K562 treated with DMSO at 1 percent for 12 hours (cell line): ENCODE results near the gene ARID1A. TPM values are rescaled to one million over a fixed set of nuclear protein-coding genes. Genes with fewer than 3 reads are reported as not detected.

Source experiments
- total RNA-seq: library from RNA; unstranded; fragments of 300-600 nt; gene quantifications from 2 replicates; pipeline ENCODE4 v1.2.3, GENCODE V29; 2022; ENCODE audit not compliant: insufficient read depth

ARID1A gene
- total RNA-seq: 17.2 and 64.1 TPM in 2 replicates

DNA sequence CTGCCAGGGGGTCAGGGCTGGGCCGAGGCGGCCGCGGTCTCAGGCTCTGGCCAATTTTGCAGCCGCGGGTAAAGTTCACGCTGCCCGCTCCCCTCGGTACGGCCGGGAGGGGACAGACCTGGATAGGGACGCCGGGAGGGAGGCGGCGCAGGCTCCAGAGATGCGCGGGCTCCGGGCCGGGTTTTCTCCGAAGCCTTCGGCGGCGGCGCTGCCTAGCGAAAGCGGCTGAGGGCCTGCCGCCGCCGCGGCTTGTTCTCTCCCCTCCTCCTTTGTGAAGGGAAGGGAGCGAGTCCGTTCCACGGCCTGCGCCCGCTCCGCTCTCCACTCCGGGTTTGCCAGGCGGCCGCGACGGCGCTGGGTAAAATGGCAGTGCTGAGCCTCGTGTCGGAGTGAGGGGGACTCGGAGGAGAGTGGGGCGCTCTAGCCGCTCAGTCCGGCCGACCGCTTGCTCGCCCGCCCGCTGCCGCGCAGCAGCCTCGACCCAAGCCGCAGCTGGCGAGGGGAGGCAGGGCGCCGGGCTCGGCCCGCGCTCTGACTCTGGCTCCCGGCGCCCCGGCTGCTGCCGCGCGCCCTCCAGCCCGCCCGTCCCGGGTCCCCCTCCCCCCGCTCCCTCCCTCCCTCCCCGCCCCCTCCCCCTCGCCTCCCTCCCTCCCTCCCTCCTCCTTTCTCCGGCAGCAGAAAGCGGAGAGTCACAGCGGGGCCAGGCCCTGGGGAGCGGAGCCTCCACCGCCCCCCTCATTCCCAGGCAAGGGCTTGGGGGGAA is at the start of gene ARID1A:
Gene ARID1A, plus strand, starts transcription at position 660 of the 763 bp plus-strand sequence. CDS start 389 bp downstream, outside the sequence.

DNA sequence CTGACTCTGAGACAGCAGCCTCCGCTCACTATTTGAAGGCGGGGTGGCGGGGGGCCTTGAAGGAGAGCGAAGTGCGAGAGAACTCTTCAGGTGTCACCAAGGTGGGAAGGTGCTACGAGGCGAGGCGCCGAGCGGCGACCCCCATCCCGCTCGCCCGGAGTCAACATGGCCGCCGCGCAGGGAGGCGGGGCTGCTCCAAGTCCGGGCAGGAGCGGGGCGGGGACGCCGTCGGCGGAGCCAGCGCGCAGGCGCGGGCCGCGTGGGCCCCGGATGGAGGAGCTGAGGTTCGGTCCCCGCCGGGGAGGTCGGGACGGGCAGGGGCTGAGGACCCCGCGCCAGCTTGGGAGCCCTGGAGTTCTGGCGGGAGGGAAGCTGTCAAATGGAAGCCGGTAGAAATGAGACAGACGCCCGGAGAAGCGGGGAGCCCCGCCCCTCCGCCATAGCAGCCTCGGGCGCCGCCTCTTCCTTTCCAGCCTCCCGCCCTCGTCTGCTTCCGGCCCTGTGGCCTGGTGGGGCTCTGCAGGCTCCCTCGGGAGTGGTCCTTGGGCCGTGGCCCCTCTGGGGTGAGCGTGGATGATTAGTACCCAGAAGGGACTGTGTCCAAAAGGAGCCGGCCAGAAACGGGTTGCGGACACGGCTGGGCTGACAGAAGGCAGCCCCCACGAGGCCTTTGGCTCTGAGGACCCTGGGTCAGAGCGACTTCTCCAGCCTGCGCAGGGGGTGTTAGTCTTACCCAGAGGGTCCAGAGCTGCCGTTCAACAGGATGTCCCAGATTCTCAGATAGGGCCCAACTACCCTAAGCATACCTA is 92.1 kb downstream of the ARID1A start, which contains the start of gene PIGV:
Gene PIGV, plus strand, starts transcription at position 245 of the 809 bp plus-strand sequence. CDS start 2,866 bp downstream, outside the sequence.

DNA sequence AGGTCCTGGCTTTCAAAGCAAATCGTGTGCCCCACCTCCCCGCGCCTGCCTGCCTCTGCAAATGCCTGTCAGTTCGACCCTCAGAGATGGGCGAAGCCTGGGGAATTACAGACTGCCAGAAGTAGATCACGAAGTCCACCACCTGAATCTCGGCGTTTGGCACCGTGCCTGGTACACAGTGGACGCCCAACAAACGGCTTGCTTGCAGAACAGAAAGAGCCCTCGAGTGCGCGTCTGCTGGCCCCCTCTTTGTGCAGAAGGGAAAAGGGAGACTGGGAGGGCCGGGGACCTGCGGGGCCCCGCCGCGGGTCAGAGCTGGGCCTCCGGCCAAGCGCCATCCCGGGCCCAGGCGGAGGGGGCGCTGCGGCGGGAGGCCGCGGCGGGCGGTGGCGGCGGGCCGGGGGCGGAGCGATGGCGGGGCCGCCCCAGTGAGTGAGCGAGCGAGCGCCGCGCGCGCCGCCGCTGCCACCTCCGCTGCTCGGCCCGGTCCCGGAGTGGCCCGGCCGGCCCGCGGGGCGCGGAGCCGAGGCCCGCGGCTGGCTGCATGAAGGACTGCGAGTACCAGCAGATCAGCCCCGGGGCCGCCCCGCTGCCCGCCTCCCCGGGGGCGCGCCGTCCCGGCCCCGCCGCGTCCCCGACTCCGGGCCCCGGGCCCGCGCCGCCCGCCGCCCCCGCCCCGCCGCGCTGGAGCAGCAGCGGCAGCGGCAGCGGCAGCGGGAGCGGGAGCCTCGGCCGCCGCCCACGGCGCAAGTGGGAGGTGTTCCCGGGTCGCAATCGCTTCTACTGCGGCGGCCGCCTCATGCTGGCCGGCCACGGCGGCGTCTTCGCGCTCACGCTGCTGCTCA is 130.7 kb downstream of the ARID1A start, which contains the start of gene ZDHHC18:
Gene ZDHHC18, plus strand, starts transcription at position 428 of the 845 bp plus-strand sequence. Its CDS starts 117 bp downstream, at position 545.

Other genes with a start within 250 kb of the ARID1A start
- 670 and 811 TPM in 2 replicates for gene HMGN2, start 223.6 kb upstream of the ARID1A start, total RNA-seq
- gene RPS6KA1, start 166.3 kb upstream of the ARID1A start, total RNA-seq: 54.1 and 75.2 TPM in 2 replicates
- 9.1 and 13.2 TPM in 2 replicates for gene PIGV, start 91.9 kb downstream of the ARID1A start, total RNA-seq
- 13.7 and 29.7 TPM in 2 replicates for gene ZDHHC18, start 130.7 kb downstream of the ARID1A start, total RNA-seq
- 4.8 and 5.2 TPM in 2 replicates for gene SFN, start 167.1 kb downstream of the ARID1A start, total RNA-seq
- gene GPN2, start 194.3 kb downstream of the ARID1A start, total RNA-seq: 24.5 and 25.1 TPM in 2 replicates
- gene GPATCH3, start 204.5 kb downstream of the ARID1A start, total RNA-seq: 19.8 and 23.2 TPM in 2 replicates
- not detected in 2 replicates for gene NR0B2, start 218.0 kb downstream of the ARID1A start, total RNA-seq
- 119 and 122 TPM in 2 replicates for gene NUDC, start 225.7 kb downstream of the ARID1A start, total RNA-seq